GM19238 (cell line): ENCODE measurements around the gene SCGB2B2.
"Not testable (repeated sequence)": the region's sequence is repeated elsewhere in the genome, so short reads cannot be mapped to it uniquely, and the experiment has no call there.

ENCODE experiments used
- DNase-seq: peaks from one replicate; pipeline ENCODE4 v3.0.0; 2011; ENCODE audit warnings: low spot score; ENCODE audit not compliant: insufficient read length

Gene SCGB2B2

DNA sequence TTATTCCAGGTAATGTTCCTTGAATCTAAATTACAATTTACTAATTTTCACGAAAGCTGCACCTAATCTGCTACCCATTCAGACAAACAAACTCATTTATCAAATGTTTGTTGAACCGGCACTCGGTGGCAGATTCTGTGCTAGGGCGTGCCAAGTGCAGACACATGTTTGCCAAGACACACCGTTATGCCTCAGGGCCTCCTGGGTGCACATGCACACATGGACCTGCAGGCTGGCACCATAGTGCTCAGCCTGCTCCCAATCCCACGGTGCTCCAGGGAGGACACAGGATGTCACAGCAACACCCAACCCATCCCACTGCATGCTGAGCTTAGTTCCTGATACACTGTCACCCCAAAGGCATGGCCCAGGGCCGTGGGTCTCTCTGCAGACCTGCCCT, 7.7 kb downstream of the SCGB2B2 start:
- DNase-seq, result no peak

DNA sequence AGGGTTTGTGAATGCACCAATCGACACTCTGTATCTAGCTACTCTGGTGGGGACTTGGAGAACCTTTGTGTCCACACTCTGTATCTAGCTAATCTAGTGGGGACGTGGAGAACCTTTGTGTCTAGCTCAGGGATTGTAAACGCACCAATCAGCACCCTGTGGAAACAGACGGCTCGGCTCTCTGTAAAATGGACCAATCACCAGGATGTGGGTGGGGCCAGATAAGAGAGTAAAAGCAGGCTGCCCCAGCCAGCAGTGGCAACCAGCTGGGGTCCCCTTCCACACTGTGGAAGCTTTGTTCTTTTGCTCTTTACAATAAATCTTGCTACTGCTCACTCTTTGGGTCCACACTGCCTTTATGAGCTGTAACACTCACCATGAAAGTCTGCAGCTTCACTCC, 8.3 kb downstream of the SCGB2B2 start:
- DNase-seq, result not testable (repeated sequence)

DNA sequence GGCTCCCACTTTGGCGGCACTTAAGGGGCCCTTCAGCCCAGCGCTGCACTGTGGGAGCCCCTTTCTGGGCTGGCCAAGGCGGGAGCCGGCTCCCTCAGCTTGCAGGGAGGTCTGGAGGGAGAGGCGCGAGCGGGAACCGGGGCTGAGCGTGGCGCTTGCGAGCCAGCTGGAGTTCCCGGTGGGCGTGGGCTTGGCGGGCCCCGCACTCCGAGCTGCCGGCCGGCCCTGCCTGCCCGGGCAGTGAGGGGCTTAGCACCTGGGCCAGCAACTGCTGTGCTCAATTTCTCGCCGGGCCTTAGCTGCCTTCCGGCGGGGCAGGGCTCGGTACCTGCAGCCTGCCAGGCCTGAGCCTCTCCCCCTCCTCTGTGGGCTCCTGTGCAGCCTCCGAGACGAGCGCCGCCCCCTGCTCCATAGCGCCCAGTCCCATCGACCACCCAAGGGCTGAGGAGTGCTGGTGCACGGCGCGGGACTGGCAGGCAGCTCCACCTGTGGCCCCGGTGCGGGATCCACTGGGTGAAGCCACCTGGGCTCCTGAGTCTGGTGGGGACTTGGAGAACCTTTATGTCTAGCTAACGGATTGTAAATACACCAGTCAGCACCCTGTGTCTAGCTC, 8.8 kb downstream of the SCGB2B2 start:
- not testable (repeated sequence) for DNase-seq

DNA sequence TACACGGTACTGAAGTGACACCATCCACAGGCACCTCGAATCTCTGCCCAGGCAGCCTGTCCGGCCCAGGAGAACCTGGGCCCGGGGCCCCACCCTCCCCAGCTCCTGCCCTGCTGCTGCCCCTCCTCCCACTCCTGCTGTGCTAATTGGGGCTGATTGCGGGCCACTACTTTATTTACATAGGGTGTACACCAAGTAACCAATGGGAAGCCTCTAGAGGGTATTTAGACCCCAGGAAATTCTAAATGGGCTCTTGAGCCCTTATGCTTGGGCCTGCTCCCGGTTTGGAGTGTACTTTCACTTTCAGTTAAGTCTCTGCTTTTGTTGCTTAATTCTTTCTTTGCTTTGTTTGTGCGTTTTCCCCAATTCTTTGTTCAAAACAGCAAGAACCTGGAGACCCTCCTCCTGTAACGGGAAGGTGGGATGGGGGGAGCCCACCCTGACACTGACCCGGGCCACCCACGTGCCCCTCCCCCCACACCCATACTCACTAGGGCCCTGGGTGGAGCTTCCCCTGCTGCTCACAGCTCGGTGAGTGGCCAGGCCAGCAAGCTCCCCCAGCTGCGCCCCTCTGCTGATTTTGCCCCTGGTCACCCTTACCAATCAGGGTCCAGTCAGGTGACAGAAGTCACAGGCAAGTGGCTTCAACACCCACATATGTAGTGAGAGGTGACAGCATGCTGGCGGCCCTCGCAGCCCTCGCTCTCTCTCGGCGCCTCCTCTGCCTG, 9.4 kb downstream of the SCGB2B2 start:
- DNase-seq, result no peak

DNA sequence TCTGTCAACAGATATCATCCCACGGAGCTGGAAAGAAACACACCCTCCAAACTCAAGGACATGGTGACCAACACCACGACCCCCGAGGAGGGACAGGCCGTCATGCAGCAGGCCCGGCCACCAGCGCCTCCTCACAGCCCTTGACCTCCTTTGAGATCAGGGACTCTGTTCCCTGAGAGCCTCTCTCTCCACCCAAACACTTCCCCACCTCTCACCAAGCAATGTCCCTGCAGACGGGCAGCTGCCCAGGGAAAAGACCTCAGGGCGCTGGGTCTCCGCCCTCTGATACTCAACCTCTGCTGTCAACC, 10.0 kb downstream of the SCGB2B2 start:
- no peak for DNase-seq

DNA sequence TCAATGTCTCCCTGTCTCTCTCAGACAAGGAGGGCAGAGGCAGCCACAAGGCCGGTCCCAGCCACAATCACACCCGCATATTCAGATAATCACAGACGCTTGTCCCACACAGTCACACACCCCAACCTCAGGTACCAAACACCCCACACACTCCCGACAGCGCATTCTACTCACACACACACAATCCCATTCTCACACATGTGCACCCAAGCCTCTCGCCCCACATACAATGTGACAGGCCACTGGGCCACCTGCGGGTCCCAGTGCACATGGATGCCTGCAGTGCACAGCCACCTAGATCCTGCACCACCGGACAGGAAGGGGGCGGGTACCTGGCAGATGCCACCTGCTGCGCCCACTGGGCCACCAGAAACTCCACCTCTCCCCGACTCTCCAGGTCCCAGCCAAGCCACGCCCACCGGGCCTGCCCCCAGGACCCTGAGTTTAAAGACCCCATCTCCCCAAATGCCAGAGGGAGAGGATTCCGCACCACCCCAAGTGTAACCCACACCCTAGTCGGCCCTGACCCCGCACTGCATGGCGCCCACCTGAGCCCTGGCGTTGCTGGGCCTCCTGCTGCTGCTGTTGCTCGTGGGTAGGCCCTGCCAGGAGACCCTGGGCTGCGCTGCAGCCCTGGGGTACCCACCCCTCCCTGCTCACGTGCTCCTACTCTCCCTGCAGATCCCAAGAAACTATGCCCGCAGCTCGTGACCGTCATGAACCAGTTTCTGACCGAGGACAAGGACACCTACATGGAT, 10.6 kb downstream of the SCGB2B2 start:
- no peak for DNase-seq

DNA sequence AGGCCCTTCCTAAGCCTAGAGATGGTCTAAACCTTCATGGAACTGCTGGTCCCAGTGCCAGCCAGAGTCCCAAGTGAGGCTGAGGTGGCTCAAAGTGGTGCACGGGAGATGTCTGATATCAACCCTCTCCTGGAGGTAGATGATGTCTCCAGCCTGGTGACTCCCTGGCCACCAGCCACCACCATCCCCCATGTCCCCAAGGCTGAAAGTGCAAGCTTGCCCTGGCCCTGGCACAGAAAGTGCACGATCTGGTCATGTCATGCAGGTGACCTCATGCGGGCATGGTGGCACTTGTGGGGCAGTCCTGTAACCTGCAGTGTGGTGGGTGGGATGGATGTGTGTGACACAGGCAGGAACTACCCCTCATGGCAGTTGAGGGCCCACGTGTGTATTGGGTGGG, 11.7 kb downstream of the SCGB2B2 start:
- not testable (repeated sequence) for DNase-seq

DNA sequence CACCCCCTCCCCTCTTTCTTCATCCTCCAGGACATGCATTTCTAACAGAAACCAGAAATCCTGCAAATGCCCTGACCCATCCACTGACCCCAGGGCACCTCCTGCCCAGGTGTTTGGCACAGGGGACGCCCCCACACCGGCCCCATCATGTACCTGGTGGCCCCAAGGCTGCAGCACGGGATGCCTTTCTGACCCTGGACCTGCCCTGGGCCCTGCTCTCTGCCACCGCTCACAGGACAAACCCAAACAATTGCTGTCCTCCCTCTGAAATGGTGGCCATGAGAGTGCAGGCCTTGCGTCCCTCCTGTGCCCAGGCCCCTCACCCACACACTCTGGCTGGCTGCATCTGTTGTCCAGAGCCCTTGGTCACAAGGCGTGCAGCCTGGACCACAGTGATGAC, 12.1 kb downstream of the SCGB2B2 start:
- no peak for DNase-seq

DNA sequence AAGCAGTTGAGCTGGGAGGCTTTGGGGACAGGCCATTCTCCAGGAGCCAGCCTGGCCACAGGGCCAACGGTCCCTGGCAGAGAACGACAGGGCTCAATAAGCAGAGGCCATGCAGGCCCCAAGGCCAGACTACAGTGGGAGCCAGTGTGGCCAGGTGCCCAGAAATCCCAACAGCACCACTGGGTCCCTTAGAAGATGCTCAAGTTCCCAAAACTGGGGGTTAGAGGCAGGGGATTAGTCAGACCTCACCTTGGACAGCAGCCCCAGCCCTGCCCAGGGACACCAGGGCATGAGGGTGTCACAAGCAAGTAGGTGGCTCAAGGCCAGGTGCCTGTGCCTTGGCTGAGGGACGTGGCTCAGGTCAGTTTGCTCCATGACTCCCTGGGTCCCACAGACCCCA, 12.8 kb downstream of the SCGB2B2 start:
- no peak for DNase-seq

DNA sequence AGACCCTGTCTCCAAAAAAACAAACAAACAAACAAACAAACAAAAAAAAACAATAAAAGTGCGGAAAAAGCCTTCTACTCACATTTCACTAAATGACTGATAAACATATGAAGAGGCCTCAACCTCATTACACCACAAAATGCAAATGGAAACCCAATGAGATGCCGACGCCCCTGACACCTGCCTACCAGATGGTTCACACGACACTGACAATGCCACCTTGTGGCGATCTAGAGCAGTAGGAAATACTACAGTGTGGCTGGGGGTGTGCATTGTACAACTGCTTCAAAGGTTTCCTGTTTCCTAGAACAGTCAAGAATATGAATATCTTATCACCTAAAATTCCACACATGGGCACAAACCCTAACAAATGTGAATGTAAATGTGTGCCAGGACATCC, 14.0 kb downstream of the SCGB2B2 start:
- DNase-seq, result peak; percentile 14

DNA sequence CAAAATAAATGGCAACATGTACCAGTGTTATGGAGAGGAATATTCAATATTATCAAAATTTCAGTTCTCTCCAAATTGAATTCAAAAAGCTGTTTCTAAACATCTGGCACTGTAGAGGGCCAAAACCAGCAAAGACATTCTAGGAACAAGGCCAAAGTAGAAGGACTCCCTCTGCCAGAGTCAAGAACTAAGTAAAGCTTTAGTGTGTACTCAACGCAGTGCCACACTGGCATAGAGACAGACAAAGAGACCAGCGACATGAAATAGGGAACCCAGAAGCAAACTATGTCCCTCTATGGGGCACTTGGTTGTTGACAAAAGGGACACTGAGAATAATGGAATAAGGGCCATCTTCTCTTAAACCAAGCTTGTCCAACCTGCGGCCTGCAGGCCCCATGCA, 15.6 kb downstream of the SCGB2B2 start:
- no peak for DNase-seq

DNA sequence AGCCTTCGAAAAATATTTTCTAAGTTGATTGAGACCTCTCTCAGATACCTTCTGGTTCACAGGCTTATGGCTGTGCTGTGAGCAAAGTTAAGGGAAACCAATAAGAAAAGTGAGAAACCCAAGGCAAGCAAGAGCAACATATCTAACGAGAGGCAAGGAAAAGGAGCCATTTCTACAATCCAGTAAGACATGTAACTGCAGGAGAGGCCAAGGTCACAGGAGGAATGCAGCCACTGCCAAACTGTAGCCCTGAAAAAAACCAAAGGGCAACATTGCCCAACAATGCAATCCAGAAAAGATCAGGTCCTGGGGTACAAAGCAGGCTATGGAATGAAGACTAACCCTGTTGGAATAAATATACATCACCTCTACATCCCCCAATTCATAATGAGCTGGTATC, 21.3 kb downstream of the SCGB2B2 start:
- no peak for DNase-seq

DNA sequence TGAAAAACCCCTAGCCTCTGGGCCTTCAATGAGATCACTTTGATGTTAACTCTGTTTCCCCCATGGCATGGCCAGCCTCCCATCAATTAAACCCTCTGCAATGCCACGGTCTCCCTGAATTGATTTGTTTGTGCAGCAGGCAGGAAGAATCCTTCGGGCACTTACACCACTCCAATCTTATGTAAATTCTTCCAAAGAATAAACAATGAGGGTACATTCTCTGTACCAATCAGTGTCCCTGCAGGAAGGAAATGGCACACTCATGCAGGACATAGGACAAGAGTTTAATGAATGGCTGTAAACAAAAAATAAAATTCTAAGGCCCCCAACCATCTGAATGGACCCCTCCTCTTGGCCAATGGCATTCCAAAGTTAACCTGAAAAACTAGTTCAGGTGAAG, 22.2 kb downstream of the SCGB2B2 start:
- no peak for DNase-seq

DNA sequence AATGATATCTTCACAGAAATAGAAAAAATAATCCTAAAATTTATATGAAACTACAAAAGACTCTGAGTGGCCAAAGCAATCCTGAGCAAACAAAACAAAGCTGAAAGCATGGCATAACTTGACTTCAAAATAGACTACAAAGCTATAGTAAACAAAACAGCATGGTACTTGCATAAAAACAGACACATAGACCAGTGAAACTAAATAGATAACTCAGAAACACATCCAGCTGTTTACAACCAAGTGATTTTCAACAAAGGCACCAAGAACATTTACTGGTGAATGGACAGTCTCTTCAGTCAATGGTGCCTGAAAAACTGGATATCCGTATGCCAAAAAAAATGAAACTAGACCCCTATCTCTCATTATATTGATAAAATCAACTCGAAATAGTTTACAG, 25.2 kb downstream of the SCGB2B2 start:
- no peak for DNase-seq

DNA sequence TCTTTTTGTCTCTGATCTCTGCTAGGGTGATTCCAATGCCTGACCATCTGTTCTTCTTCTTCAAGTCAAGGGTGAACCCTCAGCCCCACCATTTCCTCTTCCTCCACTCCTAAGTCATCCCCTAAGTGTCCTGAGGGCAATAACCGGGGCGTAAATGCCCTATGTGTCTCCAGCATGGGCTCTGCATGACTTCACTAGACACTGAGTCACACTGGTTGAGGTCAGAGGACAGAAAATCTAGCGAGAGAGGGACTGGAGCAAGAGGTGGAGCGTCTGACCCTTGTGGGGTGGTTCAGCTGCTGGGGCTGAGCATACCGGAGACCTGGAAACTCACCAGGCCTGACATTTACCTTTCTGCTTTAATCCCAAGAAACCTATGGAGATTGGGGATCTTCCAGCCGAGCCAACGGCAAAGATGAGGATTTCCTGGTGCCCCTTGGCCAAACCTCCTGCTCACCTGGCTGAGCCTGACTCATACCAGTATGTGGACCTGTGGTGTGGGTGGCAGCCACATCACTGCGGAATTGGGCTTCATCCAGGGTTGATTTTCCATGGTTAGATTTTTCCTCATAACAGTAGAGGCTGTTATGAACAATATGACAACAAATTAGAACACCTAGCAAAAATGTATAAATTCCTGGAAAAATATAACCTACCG, 26.9 kb downstream of the SCGB2B2 start:
- DNase-seq, result no peak

DNA sequence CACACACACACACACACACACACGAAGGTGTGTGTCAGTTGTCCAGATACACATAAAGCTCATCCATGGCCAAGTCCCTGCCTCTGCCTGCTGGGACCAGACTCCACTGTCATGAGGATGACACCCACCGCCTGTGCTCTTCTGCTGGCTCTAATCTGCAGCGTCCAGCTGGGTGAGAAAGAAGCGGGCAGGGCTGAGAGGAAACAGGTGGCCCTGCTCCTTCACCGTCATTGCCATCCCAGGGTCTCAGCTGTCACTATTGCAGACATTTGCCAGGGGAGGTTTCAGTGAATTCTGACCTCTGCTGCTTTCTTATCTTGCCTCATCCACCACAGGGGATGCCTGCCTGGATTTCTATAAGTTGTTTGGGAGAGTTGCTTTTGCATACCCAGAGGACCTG, 31.4 kb downstream of the SCGB2B2 start:
- no peak for DNase-seq

DNA sequence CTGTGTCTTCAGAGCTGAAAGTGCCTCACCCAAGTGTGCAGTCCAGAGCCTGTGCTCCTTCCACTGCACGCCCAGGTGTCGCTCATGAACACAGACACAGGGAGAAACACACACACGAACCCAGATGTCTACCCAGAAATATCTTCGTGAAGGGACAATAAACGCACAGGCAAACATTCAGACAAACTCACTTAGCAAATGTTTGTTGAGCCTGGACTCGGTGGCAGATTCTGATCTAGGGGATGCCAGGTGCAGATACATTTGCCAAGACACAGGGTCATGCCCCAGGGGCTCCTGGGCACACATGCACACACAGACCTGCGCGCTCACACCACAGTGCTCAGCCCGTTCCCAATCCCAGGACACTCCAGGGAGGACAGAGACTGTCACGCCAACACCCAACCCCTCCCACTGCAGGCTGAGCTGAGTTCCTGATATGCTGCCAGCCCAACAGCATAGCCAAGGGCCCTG, 31.9 kb downstream of the SCGB2B2 start:
- DNase-seq, result no peak

DNA sequence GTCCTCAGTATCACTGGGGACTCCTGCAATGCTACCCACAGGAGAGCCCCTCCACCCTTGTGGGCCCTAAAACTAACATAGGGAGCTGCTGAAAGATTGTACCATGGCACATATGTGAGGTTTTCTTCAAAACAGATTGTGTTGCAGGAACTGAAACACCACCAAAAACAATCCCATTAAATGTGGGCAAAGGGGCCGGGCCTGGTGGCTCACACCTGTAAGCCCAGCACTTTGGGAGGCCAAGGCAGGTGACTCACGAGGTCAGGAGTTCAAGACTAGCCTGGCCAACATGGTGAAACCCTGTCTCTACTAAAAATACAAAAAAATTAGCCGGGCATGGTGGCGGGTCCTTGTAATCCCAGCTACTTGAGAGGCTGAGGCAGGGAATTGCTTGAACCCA, 34.7 kb downstream of the SCGB2B2 start:
- DNase-seq, result no peak

DNA sequence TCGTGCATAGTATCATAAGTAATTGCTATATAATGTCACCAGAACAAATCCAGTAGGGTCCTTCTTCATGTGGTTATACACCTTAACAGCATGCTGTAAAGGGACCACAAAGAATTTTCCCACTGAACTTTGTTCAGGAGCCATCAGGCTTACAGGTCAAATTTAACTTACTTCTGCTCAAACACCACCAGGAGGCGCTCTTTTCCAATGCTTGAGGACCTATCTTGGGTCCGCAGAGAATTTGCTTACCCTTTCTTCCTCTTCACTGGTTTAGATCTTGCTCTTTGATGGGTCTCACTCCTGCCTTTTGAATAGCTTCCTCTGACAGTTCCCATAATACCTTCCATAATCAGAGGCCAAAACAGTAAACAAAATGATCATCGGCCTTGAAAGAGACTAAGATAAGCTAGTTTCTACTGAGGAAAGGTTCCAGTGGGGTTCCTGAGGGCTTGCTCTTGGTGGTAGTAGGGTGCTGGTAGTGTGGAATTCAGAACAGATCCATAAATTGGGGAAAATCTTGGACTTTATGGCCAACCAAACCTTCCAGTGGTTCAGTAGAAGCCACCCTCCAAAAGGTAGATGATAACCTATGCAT, 37.4 kb downstream of the SCGB2B2 start:
- DNase-seq, result no peak

DNA sequence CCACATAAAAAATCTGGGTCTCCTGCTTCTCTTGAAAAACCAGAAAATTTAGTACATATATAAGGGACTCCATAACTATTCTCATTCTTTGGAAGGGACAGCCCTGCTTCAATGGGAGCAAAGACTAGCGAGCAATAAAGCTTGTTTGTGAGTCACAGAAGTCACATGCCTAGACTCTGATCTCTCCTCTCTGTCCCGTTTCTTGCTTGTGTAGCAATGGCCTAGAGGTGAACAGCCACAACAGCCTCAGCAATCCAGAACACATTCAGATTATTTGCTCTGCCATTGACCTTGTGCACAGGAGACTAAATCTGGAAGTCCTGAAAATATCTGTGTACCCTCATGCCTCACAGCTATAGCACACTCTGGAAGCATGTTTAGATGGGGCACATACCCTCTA, 43.2 kb downstream of the SCGB2B2 start:
- no peak for DNase-seq
